ENCODE results near the gene GPR83. TPM values are rescaled to one million over a fixed set of nuclear protein-coding genes. Genes with fewer than 3 reads are reported as not detected.
"Not testable (repeated sequence)": the region's sequence is repeated elsewhere in the genome, so short reads cannot be mapped to it uniquely, and the experiment has no call there.

Gene GPR83
- total RNA-seq, 1 experiment from 2014 or later, result 0.06 TPM

GRCh38 chr11:94350850-94351563 is 50.2 kb downstream of the GPR83 start:
- H3K9me3 ChIP-seq (ENCODE audit: low read depth, low read length, poor library complexity, severe bottlenecking); POLR2A ChIA-PET (ENCODE audit: low non-redundant PET); CTCF ChIA-PET; H3K4me3 ChIP-seq (ENCODE audit: low read depth, low read length, poor library complexity, severe bottlenecking); intact Hi-C loops (cut with micrococcal nuclease; ENCODE audit: unreplicated experiment); H3K27ac ChIP-seq (ENCODE audit: low read depth, low read length, poor library complexity, severe bottlenecking); H3K4me1 ChIP-seq (ENCODE audit: insufficient read depth, low read length, poor library complexity, severe bottlenecking); H3K27me3 ChIP-seq (replicated peaks; ENCODE audit: insufficient read depth, low read depth, low read length, poor library complexity); H3K36me3 ChIP-seq (ENCODE audit: insufficient read depth, low read length, poor library complexity, severe bottlenecking); DNase-seq (ENCODE audit: low spot score); BruUV-seq (replicated peaks): not testable (repeated sequence)

GRCh38 chr11:94346311-94346710 is 54.9 kb downstream of the GPR83 start:
- H3K9me3 ChIP-seq (ENCODE audit: low read depth, low read length, poor library complexity, severe bottlenecking); H3K4me3 ChIP-seq (ENCODE audit: low read depth, low read length, poor library complexity, severe bottlenecking); POLR2A ChIA-PET (ENCODE audit: low non-redundant PET); H3K36me3 ChIP-seq (ENCODE audit: insufficient read depth, low read length, poor library complexity, severe bottlenecking); DNase-seq (ENCODE audit: low spot score); intact Hi-C loops (cut with micrococcal nuclease; ENCODE audit: unreplicated experiment); H3K4me1 ChIP-seq (ENCODE audit: insufficient read depth, low read length, poor library complexity, severe bottlenecking); BruUV-seq (replicated peaks); H3K27ac ChIP-seq (ENCODE audit: low read depth, low read length, poor library complexity, severe bottlenecking); CTCF ChIA-PET: not testable (repeated sequence)
- peaks cover 12% of the 10 kb centered on the region for H3K27me3 ChIP-seq (replicated peaks; ENCODE audit: insufficient read depth, low read depth, low read length, poor library complexity)

GRCh38 chr11:94343495-94343894 is 57.7 kb downstream of the GPR83 start:
- BruUV-seq (replicated peaks), result no TSS peak
- Histone ChIP-seq H3K27me3 (replicated peaks; ENCODE audit: insufficient read depth, low read depth, low read length, poor library complexity) (peaks cover 16% of the 10 kb centered on the region), H3K4me1 (ENCODE audit: insufficient read depth, low read length, poor library complexity, severe bottlenecking) (no peaks in the 10 kb centered on the region), H3K36me3 (ENCODE audit: insufficient read depth, low read length, poor library complexity, severe bottlenecking) (no peaks in the 10 kb centered on the region), H3K4me3 (ENCODE audit: low read depth, low read length, poor library complexity, severe bottlenecking) (no peak overlapping the region), H3K9me3 (ENCODE audit: low read depth, low read length, poor library complexity, severe bottlenecking) (no peaks in the 10 kb centered on the region), H3K27ac (ENCODE audit: low read depth, low read length, poor library complexity, severe bottlenecking) (no peak overlapping the region)
- CTCF ChIA-PET, result interaction anchor here (0.6 kb wide), 1 partner anchor 14 kb away, joined by 14 read pairs; no protein-coding TSS in a partner anchor
- POLR2A ChIA-PET (ENCODE audit: low non-redundant PET), result no interaction called here
- DNase-seq (ENCODE audit: low spot score), result no peak
- intact Hi-C loops (cut with micrococcal nuclease; ENCODE audit: unreplicated experiment), result no loop called here
- TF ChIP-seq CTCF (conservative IDR thresholded peaks at IDR 0.05; ENCODE audit: low read depth, low read length) (no peak), EZH2 (IDR thresholded peaks at IDR 0.05; ENCODE audit: borderline replicate concordance, low read depth, low read length, poor library complexity, severe bottlenecking) (no peak)

- POLR2A ChIA-PET (ENCODE audit: low non-redundant PET), result no interaction called here
- Histone ChIP-seq H3K27ac (ENCODE audit: low read depth, low read length, poor library complexity, severe bottlenecking) (no peak overlapping the region), H3K9me3 (ENCODE audit: low read depth, low read length, poor library complexity, severe bottlenecking) (no peaks in the 10 kb centered on the region), H3K36me3 (ENCODE audit: insufficient read depth, low read length, poor library complexity, severe bottlenecking) (no peaks in the 10 kb centered on the region), H3K4me1 (ENCODE audit: insufficient read depth, low read length, poor library complexity, severe bottlenecking) (no peaks in the 10 kb centered on the region), H3K4me3 (ENCODE audit: low read depth, low read length, poor library complexity, severe bottlenecking) (no peak overlapping the region), H3K27me3 (replicated peaks; ENCODE audit: insufficient read depth, low read depth, low read length, poor library complexity) (peaks cover 16% of the 10 kb centered on the region)
- BruUV-seq (replicated peaks), result no TSS peak
- intact Hi-C loops (cut with micrococcal nuclease; ENCODE audit: unreplicated experiment), result no loop called here
- no peak for DNase-seq (ENCODE audit: low spot score)
- TF ChIP-seq EZH2 (IDR thresholded peaks at IDR 0.05; ENCODE audit: borderline replicate concordance, low read depth, low read length, poor library complexity, severe bottlenecking) (no peak), CTCF (conservative IDR thresholded peaks at IDR 0.05; ENCODE audit: low read depth, low read length) (no peak)
- CTCF ChIA-PET, result no interaction called here
Measured at GRCh38 chr11:94342250-94342649, 59.0 kb downstream of the GPR83 start.

Data from A673 (cell line).